Omental fat pad (tissue), 4 donors: ENCODE data around the gene ASB4. TPM values are rescaled to one million over a fixed set of nuclear protein-coding genes. Genes with fewer than 3 reads are reported as not detected.
"Not testable (repeated sequence)": the region's sequence is repeated elsewhere in the genome, so short reads cannot be mapped to it uniquely, and the experiment has no call there.

Experiments
- ATAC-seq: fragments of 150-250 bp; one replicate; pipeline ENCODE4 v1.9.1; 2016; ENCODE audit warnings: mild to moderate bottlenecking, moderate library complexity; ENCODE audit not compliant: low FRiP score
- DNase-seq: peaks from one replicate; pipeline ENCODE4 v3.0.0-alpha.2; 2019; ENCODE audit warnings: low spot score
- total RNA-seq, 4 donors: library from RNA; depleted of rRNA; stranded (reverse); fragments of >200 nt; gene quantifications; one replicate each; pipeline ENCODE4 v1.1.0, GENCODE V29; 2016
- TF ChIP-seq, protein P1 (sequence below), 3 donors: fragments of 450-650 bp; IDR thresholded peaks; one replicate each; pipeline ENCODE4 v1.5.1; 2016 to 2017; ENCODE audit warnings: antibody characterized with exemption in 3 of 3, mild to moderate bottlenecking in 3 of 3, moderate library complexity in 2 of 3

ASB4 gene
- total RNA-seq, 4 donors from 2014 or later: 0.12 to 0.28 TPM; not detected in 2

GRCh38 chr7:95493247-95493646, 7.5 kb downstream of the ASB4 start:
- DNase-seq: no peak
- ATAC-seq: no peak
- TF ChIP-seq, protein P1, sequence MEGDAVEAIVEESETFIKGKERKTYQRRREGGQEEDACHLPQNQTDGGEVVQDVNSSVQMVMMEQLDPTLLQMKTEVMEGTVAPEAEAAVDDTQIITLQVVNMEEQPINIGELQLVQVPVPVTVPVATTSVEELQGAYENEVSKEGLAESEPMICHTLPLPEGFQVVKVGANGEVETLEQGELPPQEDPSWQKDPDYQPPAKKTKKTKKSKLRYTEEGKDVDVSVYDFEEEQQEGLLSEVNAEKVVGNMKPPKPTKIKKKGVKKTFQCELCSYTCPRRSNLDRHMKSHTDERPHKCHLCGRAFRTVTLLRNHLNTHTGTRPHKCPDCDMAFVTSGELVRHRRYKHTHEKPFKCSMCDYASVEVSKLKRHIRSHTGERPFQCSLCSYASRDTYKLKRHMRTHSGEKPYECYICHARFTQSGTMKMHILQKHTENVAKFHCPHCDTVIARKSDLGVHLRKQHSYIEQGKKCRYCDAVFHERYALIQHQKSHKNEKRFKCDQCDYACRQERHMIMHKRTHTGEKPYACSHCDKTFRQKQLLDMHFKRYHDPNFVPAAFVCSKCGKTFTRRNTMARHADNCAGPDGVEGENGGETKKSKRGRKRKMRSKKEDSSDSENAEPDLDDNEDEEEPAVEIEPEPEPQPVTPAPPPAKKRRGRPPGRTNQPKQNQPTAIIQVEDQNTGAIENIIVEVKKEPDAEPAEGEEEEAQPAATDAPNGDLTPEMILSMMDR (IDR thresholded peaks at IDR 0.05): no peak

GRCh38 chr7:95493844-95494243, 8.1 kb downstream of the ASB4 start:
- TF ChIP-seq, protein P1 (IDR thresholded peaks at IDR 0.05): no peak
- ATAC-seq (no peak), DNase-seq (no peak)

DNA sequence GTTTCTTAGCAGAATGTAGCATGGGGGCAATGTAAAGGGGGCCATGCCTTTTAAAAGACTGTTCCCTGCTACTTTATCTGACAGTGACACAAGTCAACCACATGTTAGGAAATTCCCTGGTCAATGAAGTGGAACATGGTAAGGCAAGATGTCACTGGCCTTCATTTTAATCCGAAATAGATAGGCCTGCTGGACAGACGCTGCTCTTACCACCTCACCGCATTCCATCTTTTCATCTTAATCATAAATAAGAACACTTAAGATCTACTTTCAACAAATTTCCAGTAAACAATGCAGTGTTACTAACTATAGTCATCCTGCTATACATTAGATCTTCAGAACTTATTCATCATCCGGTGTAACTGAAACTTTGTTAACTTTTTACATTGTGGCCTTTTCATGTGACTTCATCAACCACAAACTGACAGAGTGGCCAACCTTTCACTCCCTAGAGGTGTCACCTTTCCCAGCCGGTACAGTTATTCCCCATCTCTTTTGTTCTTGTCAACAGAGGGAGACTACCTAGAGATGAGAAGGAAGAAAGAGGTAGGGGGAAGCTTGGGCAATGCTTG, 15.6 kb downstream of the ASB4 start:
- DNase-seq (no peak), ATAC-seq (no peak)
- TF ChIP-seq, protein P1 (IDR thresholded peaks at IDR 0.05): no peak

GRCh38 chr7:95502403-95502802, 16.7 kb downstream of the ASB4 start:
- DNase-seq (no peak), ATAC-seq (no peak)
- TF ChIP-seq, protein P1 (IDR thresholded peaks at IDR 0.05): no peak

GRCh38 chr7:95503271-95504131, 17.8 kb downstream of the ASB4 start:
- no peak for DNase-seq
- no peak for ATAC-seq
- TF ChIP-seq, protein P1 (IDR thresholded peaks at IDR 0.05): no peak

DNA sequence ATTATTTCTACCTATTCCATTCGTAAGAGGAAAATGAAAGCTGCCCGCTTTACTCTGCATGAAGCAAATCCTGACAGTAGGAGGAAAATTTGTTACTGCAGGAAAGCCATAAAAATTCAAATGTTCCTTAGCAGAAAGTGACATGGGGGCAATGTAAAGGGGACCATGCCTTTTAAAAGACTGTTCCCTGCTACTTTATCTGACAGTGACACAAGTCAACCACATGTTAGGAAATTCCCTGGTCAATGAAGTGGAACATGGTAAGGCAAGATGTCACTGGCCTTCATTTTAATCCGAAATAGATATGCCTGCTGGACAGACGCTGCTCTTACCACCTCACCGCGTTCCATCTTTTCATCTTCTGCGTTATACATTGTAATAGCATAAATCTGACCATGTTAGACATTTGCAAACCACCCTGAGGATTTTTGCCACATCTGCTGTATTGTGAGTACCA, 18.4 kb downstream of the ASB4 start:
- not testable (repeated sequence) for DNase-seq

DNA sequence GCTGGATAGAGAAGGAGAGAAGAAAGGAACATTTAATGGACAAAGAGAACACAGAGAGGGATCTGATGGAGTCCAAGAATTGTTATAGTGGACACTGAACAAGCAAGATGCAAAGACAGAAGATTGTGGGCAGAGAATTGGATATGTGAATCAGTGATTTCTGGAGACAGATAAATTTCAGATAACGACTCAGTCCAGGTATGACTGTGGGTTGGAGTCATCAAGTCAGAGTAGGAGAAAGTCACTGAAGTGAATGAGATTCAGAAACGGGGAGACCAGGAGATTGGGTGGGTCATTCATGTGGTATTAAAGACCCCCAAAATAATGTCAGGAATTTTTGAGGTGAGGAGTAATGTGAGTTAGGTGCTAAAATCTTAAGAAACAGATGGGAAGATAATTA, 23.0 kb downstream of the ASB4 start:
- DNase-seq: no peak
- TF ChIP-seq, protein P1 (IDR thresholded peaks at IDR 0.05): no peak
- ATAC-seq: no peak

More for the DNA sequence above, 18.4 kb downstream of the ASB4 start:
- not testable (repeated sequence) for ATAC-seq
